GM21390 (cell line): ENCODE data around the gene BTN2A1.

ENCODE experiments used
- ATAC-seq: cut with Tn5 transposase; IDR thresholded peaks from one replicate; pipeline ENCODE4 v1.9.1; 2021; ENCODE audit not compliant: unreplicated experiment

Gene BTN2A1

GRCh38 chr6:26465776-26466175, 8.0 kb downstream of the BTN2A1 start:
- ATAC-seq: no peak

- no peak for ATAC-seq
These were observed 11.1 kb downstream of the BTN2A1 start for GRCh38 chr6:26468829-26469228.

GRCh38 chr6:26470643-26471042, 12.9 kb downstream of the BTN2A1 start:
- no peak for ATAC-seq

GRCh38 chr6:26471970-26472369, 14.2 kb downstream of the BTN2A1 start:
- no peak for ATAC-seq

- ATAC-seq: no peak
These were observed 15.0 kb downstream of the BTN2A1 start for GRCh38 chr6:26472549-26473290.

- ATAC-seq: peak; percentile 1
These were observed 15.6 kb downstream of the BTN2A1 start for GRCh38 chr6:26473429-26473757.

- peak; percentile 94 for ATAC-seq
These were observed 16.1 kb downstream of the BTN2A1 start for GRCh38 chr6:26473758-26474438.

- no peak for ATAC-seq
These were observed 16.7 kb downstream of the BTN2A1 start for GRCh38 chr6:26474439-26474881.

GRCh38 chr6:26475823-26476729, 18.3 kb downstream of the BTN2A1 start:
- ATAC-seq: no peak

GRCh38 chr6:26476896-26477295, 19.1 kb downstream of the BTN2A1 start:
- no peak for ATAC-seq

- ATAC-seq: no peak
These were observed 19.7 kb downstream of the BTN2A1 start for GRCh38 chr6:26477426-26477825.

GRCh38 chr6:26478100-26478984, 20.6 kb downstream of the BTN2A1 start:
- no peak for ATAC-seq

- ATAC-seq: no peak
These were observed 21.2 kb downstream of the BTN2A1 start for GRCh38 chr6:26478985-26479278.

- ATAC-seq: no peak
These were observed 24.6 kb downstream of the BTN2A1 start for GRCh38 chr6:26482338-26482737.

GRCh38 chr6:26483727-26484126, 26.0 kb downstream of the BTN2A1 start:
- ATAC-seq: no peak

GRCh38 chr6:26484161-26484560, 26.4 kb downstream of the BTN2A1 start:
- no peak for ATAC-seq

- no peak for ATAC-seq
These were observed 27.5 kb downstream of the BTN2A1 start for GRCh38 chr6:26485112-26485780.

GRCh38 chr6:26486358-26486757, 28.6 kb downstream of the BTN2A1 start:
- ATAC-seq: no peak

- no peak for ATAC-seq
These were observed 29.7 kb downstream of the BTN2A1 start for GRCh38 chr6:26487466-26487865.
